WTC11 (cell line): Measurements from ENCODE around the gene IPCEF1.

Source experiments
- AR ChIP-seq: fragments of 250-450 bp; sonication (Bioruptor Pico); IDR thresholded peaks from 2 replicates; pipeline ENCODE4 v1.9.0; 2021; ENCODE audit warnings: mild to moderate bottlenecking
- CREB1 ChIP-seq: sonication (generic); formaldehyde crosslinking; IDR thresholded peaks from 2 replicates; pipeline ENCODE4 v1.8.0; 2023; ENCODE audit warnings: mild to moderate bottlenecking, missing genetic modification reagents
- CTCF ChIP-seq: fragments of 200-600 bp; IDR thresholded peaks from 2 replicates; pipeline ENCODE4 v1.8.0; 2022; ENCODE audit warnings: antibody characterized with exemption
- E2F4 ChIP-seq: sonication (generic); formaldehyde crosslinking; IDR thresholded peaks from 2 replicates; pipeline ENCODE4 v1.8.1; 2022; ENCODE audit warnings: low read depth, mild to moderate bottlenecking, moderate library complexity, missing genetic modification reagents, borderline replicate concordance
- ESRRA ChIP-seq: sonication (generic); formaldehyde crosslinking; IDR thresholded peaks from 2 replicates; pipeline ENCODE4 v1.8.1; 2022; ENCODE audit warnings: mild to moderate bottlenecking, missing genetic modification reagents, borderline replicate concordance
- IRF2 ChIP-seq: sonication (generic); formaldehyde crosslinking; IDR thresholded peaks from 2 replicates; pipeline ENCODE4 v1.8.0; 2022; ENCODE audit warnings: low read depth, missing genetic modification reagents, borderline replicate concordance
- JUN ChIP-seq: sonication (generic); formaldehyde crosslinking; IDR thresholded peaks from 2 replicates; pipeline ENCODE4 v1.8.0; 2023; ENCODE audit warnings: mild to moderate bottlenecking, missing genetic modification reagents
- KAT7 ChIP-seq: sonication (generic); formaldehyde crosslinking; IDR thresholded peaks from 2 replicates; pipeline ENCODE4 v1.8.1; 2023; ENCODE audit warnings: missing genetic modification reagents, mild to moderate bottlenecking, borderline replicate concordance
- NFYB ChIP-seq: sonication (generic); formaldehyde crosslinking; conservative IDR thresholded peaks from 2 replicates; pipeline ENCODE4 v1.8.0; 2022; ENCODE audit warnings: low read depth, missing genetic modification reagents
- NR2C2 ChIP-seq: sonication (generic); formaldehyde crosslinking; IDR thresholded peaks from 2 replicates; pipeline ENCODE4 v1.8.0; 2022; ENCODE audit warnings: mild to moderate bottlenecking, missing genetic modification reagents
- ZNF671 ChIP-seq: fragments of 250-450 bp; sonication (Bioruptor Pico); IDR thresholded peaks from 2 replicates; pipeline ENCODE4 v1.8.0; 2021; ENCODE audit warnings: mild to moderate bottlenecking

GRCh38 chr6:154232013-154232910 is 124.3 kb downstream of the IPCEF1 start:
- no peak for TF ChIP-seq ESRRA
- TF ChIP-seq JUN: no peak
- TF ChIP-seq KAT7 (CRISPR knock-in tag): no peak
- no peak for TF ChIP-seq E2F4 (CRISPR knock-in tag)
- no peak for TF ChIP-seq CTCF
- TF ChIP-seq ZNF671 (CRISPR knock-in tag): no peak
- no peak for TF ChIP-seq IRF2 (CRISPR knock-in tag)
- TF ChIP-seq AR (CRISPR knock-in tag): no peak
- TF ChIP-seq NR2C2 (CRISPR knock-in tag): no peak
- no peak for TF ChIP-seq NFYB
- no peak for TF ChIP-seq CREB1
